Endothelial cell of hepatic sinusoid (primary cell): ENCODE measurements around the gene SHF.

Experiments
- in situ Hi-C: cut with HindIII; loops from 2 replicates; pipeline ENCODE4 v1.10.0; 2017; ENCODE audit warnings: low sequenced_read_pairs

SHF gene

DNA sequence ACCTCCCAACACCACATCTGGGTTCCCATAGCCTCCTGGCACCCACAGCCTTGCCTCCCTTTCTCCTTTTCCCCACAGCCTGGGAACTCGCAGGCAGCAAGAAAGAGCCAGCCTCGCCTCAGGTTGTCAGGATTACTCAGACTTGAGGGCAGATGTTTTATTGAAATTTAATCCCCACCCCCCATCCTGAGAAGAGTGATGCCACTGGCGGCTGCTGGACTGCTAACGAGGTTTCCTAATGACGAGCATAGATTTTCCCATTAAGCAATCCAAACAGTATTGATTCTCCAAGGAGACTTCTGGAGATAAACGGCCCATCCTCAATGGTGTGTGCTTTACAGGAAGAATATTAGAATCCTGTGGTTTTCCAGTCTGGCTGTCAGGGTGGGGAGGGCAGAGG, 13.7 kb downstream of the SHF start:
- in situ Hi-C loops = no loop called here

DNA sequence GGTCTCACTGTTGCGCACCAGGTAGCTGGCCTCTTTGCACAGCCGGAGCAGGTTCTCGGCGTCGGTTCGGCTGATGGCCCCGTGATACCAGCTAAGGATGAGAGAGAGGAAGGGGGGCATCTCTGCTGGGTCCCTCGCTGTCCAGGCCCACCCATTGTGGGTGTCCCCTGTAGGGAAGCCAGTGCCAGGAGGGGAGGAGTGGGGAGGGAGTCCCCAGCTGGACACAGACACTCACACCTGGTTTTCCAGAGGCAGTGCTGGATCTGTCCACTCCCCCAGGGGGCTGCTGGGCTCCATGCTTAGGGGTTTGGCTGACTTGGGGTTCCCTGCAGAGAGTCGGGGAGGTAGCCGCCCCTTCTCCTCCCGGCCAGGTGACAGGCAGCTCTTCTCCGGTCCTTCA, 15.9 kb downstream of the SHF start:
- in situ Hi-C loops = no loop called here

DNA sequence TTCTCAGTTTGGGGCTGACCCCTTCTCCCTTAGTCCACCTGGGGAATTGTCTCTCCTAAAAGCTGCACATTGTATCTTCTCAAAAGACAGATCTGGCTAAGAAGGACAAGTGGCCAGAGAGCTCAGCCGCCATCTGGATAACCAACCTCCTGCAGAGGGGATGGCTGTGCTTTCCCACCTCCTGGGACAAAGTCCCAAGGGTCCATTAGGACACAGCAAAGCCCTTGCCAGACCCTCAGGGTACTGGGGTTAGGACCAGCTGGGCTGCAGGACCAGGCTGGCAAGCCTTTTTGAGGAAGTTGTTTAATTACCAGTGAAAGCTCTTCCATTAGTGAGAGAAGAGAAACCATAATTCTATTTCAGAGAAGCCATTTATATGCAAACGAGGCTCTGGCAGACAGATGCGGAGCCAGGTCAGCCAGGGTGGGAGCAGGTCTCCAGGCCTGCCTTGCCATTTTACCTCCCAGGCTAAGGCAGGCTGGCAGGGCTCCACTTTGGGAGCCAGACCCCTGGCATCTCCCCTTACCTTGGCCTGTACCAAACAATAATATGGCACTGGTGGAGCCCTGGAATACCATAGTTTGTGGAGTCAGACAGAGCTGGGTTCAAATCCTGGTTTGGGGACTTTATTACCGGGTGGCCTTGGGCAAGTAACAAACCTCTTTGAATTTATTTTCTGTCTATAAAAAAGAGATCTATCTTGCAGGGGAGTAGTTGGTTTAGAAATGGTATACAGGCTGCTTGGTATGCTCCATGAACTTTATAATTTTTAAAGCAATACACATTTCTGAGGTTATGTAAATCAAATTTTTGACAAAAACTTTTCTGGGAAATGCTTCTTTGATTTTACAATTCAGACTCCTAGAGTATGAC, 17.9 kb downstream of the SHF start:
- in situ Hi-C loops = loop anchor here (10.0 kb wide), 1 partner anchor 285 kb away; no protein-coding TSS in a partner anchor

DNA sequence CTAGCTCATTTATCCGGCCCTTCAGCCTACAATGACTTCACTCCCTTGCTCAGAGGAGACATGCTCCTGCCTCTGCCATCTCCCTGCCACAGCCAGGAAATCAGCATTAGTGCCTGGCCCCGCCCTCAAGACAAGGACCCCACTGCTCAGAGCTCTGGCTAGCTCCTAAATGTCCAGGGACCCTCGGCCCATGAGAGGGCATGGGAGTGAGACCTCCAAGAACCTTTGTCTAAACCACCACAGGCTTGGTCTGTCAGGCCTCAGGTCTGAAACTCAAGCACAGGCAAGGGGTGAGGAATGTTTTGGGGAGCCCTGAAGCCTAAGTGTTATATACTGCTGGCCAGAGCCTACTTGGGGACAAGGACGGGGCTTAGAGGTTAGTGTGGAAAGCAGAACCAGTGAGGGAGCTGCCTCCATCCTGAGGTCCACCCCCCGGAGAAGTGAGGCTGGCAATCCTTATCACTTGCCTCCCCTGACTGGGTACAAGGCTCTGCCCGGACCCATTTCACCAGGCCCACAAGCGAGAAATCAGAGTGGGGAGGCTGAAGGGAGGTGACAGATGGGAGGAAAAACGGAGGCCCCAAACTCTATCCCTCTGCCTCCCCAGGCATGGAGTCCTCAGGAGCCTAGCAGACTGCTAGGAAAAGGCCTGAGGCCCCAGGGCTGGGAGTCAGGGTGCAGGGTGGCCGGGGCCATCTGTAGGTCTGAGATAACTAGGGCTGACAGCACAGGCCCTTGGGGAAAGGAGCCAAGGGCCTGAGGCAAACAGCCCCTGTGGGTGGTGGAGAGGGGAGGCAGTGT, 18.8 kb downstream of the SHF start:
- in situ Hi-C loops = loop anchor here (10.0 kb wide), 1 partner anchor 286 kb away; no protein-coding TSS in a partner anchor

DNA sequence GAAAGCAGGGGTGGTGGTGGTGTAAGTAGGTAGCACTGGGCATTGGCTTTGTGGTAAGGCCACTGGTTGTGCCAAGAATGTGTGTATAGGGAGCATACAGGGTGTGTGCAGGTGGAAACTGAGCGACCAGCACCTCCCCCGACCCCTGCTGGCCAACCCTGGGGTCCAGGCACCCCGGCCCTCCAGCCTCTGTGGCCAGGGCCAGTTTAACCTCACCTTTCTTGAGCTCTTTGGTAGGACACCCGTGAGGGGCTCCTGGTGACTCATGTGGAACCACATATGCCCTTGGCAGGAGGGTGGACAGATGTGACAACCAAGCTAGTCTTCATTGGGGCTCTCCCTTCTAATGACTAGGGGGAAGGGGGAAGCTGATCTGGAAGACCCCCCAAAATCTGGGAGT, 19.5 kb downstream of the SHF start:
- in situ Hi-C loops = loop anchor here (10.0 kb wide), 1 partner anchor 287 kb away; no protein-coding TSS in a partner anchor

DNA sequence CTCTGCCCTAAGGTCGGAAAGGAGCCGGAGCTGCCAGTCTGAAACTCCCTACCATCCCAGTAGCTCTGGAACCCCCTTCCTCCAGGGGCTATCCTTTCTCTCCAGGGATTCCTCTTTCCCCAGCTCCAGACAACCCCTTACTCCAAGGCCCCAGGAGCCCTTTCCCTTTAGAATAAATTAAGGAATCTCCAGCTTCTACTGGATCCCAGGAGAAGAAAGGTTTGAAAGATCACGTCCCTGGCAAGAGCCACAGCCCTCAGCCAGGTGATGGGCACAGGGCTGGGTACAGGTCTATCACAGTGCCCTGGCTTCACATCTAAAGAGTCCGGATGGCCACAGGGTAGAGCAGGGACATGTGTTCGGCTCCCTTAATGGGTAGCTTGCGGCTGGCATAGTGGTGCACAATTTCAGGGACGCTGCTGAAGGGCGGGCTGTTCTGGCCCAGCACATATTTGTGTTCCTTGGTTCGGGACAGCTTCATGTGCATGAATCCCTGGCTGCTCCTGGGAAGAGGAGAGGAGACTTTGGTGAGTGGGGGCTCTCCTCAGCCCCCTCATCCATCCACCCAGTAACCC, 20.0 kb downstream of the SHF start:
- in situ Hi-C loops = loop anchor here (10.0 kb wide), 1 partner anchor 287 kb away; no protein-coding TSS in a partner anchor

DNA sequence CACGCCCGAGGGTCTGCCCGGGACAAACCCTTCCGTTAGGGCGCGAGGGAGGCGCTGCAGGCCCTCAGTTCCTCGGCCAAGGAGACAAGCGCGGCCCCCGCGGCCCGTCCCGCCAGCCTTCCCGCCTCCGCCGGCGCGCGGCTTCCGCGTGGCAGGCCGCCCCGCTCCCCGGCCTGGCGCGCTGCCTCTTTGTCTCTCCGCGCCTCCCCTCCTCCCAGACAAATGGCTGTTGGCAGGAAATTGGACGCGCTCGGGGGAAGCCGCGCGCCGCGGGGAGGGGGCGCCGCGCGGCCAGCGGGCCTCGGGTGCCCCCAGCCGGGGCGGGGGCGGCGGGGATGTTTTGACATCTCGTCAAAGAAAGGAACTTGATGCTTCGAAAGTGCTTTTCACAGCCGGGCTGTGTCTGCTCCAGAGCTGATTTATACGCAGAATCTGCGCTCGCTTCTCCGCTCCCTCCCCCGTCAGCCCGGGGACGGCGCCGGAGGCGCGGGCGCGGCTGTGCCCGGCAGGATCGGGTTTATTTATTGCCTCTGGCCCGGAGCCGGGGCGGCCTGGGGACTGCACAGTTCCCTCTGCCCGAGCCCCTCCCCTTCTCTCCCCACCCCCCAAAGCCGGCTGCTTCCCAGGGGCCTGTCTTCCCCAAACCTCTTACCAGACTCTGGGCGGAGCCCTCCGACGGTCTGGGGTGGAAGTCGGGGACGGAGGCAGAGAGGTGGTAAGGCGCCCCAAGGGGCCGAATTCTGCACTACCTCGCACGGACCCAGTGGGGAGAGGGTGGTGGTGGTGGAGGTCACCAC, 20.7 kb downstream of the SHF start:
- in situ Hi-C loops = loop anchor here (10.0 kb wide), 1 partner anchor 288 kb away; no protein-coding TSS in a partner anchor

DNA sequence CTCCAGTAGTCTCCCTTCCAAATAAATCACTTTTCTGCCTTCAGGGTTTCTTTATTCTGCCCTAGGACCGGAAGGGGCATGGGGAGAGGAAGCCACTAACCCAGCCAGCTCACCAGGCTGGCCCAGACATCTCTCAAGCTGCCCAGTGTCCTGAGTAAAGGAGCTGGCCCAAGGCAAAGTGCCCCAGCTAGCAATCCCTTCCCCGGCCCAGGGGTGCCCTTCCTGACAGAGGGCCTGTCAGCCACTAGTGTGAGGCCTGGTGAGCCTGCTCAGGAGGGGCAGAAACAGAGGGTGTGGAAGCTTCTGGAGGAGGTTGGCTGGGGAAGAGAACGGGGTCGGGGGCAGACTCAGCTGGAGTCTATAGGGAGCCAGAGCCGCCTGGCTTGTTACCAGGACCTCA, 22.2 kb downstream of the SHF start:
- in situ Hi-C loops = loop anchor here (10.0 kb wide), 1 partner anchor 289 kb away; no protein-coding TSS in a partner anchor

DNA sequence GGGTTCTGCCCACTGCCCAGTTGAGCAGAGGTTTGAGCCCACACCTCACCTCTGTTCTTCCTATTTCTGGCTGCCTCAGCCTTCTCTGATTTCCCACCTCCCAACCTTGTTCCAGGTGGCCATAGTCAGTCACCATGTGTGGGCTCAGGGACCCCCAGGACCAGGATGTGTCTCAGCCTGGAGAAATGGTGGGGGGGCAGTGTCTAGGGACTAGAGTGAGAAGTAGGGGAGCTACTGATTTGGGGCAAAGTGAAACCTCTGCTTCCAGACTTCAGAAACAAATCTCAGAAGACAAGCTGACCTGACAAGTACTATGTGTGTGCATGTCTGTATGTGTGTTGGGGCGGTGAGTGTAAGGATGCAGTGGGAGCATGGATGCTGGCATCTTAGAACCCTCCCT, 22.9 kb downstream of the SHF start:
- in situ Hi-C loops = loop anchor here (5.0 to 10.0 kb wide), 2 partner anchors 37 to 290 kb away; no protein-coding TSS in a partner anchor

DNA sequence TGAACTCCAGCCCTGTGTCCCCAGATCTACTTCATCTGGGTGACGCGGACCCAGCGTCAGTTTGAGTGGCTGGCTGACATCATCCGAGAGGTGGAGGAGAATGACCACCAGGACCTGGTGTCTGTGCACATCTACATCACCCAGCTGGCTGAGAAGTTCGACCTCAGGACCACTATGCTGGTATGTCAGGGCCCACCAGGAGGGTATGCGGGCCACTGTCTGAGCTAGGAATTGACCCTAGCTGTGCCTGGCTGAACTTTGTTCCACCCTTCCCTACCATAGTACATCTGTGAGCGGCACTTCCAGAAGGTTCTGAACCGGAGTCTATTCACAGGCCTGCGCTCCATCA, 24.3 kb downstream of the SHF start:
- in situ Hi-C loops = loop anchor here (5.0 to 10.0 kb wide), 2 partner anchors 39 to 291 kb away; no protein-coding TSS in a partner anchor

DNA sequence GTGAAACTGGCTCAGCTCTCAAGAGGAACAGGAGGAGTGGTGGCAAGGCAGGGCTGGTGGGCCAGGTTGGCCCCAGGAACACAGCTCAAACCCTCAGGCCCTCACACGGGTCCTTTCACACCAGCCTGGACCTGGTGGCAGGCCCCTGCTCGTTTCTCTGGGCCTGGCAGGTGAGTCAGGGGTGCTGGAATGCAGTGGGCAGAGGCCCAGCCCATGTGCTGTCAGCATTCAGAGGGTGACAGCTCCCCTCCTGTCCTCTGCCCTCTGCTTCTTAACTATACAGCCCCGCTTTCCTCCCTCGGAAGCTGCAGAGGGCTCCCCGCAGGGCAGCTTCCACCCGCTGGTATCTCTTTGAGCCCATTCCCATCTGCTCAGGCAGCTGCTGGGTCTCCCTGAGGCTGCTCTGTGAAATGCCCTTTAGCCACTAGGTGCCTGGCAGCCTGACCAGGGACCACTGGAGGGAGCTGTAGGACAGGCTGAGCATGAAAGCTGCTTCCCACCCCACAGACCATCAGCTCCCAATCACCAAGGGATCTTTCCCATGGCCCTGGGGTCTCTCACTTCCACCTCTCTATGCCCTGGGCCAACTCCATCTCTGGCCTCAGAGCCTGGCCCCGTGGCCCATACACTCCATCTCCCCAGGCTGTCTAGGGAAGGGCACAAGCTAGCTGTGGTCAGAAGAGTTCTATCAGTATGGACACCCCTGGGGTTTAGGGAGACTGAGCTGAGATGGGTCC, 24.8 kb downstream of the SHF start:
- in situ Hi-C loops = loop anchor here (5.0 to 10.0 kb wide), 2 partner anchors 39 to 292 kb away; no protein-coding TSS in a partner anchor

DNA sequence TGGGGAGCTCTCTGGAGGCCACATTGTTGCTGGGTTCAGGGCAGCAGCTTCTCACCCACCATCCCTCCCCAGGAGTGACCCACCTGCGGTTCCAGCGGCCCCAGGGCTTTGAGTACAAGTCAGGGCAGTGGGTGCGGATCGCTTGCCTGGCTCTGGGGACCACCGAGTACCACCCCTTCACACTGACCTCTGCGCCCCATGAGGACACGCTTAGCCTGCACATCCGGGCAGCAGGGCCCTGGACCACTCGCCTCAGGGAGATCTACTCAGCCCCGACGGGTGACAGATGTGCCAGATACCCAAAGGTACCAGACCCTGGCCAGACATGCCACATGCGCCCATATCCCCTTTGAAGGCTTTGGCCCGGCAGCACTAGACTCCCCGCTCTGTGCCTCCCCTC, 26.1 kb downstream of the SHF start:
- in situ Hi-C loops = loop anchor here (5.0 to 10.0 kb wide), 2 partner anchors 41 to 293 kb away; no protein-coding TSS in a partner anchor

DNA sequence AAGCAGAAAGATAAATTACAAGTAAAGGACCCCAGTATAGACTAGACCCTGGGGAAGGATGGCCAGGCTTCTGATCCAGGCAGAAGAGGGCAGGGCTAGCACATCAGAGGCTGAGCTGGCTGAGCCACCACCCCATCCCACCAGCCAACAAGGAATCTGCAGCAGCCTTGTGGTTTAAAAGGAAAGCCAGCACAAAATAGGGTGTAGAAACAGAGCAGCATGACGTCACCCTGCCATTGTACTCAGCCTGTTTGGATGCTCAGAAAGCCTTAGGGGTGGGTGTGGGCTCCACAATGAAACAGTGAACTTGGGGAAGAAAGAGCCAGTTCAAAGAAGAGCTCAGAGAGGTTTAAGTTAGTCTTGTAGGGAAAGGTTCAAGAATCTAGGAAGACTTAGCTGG, 29.8 kb downstream of the SHF start:
- in situ Hi-C loops = no loop called here

DNA sequence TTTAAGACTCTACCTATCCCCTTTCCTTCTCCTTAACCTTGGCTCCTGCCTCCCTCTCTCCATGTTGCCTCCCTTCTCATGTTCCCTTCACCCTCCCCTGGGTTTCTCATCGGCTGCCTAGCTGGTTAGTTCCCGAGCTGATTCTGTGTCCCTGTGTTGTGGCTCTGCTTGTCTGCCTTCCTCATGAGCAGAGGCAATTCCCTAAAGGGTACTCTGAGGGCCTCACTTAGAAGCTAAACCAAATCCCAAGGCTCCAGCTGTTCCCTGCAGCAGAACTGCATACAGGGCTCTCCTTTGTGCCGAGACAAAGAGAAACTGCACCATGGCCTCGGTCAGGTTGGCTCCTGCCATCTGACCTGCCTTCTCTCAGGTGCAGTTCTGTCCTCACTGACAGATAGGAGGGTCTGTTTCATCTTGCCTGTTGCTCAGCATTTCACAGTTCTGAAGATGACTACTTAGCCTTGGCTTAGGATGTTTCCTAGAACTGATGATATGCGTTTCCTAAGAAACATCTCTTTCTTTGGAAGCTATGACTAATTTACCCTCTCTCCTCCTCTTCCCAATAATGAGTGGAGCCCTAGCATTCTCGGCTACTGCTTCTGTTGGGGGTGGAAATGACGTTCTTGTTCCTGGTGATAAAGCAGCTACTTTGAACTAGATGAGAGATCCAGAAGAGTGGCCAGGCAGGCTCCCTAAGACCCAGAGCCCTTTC, 30.9 kb downstream of the SHF start:
- in situ Hi-C loops = no loop called here

DNA sequence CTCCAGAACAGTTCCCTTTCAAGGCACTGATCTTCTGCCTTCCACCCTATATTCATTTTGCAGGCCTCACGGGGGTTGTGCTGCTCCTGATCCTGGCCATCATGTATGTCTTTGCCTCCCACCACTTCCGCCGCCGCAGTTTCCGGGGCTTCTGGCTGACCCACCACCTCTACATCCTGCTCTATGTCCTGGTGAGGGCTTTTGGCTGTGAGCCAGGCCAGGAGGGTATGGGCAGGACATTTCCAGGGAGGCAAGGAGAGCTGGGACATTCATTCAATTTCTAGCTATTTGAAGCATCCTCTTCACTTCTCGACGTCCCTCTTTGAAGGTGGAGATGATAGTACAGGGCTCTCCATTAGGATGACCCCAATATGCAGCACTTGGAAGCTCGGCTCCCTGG, 32.0 kb downstream of the SHF start:
- in situ Hi-C loops = no loop called here

DNA sequence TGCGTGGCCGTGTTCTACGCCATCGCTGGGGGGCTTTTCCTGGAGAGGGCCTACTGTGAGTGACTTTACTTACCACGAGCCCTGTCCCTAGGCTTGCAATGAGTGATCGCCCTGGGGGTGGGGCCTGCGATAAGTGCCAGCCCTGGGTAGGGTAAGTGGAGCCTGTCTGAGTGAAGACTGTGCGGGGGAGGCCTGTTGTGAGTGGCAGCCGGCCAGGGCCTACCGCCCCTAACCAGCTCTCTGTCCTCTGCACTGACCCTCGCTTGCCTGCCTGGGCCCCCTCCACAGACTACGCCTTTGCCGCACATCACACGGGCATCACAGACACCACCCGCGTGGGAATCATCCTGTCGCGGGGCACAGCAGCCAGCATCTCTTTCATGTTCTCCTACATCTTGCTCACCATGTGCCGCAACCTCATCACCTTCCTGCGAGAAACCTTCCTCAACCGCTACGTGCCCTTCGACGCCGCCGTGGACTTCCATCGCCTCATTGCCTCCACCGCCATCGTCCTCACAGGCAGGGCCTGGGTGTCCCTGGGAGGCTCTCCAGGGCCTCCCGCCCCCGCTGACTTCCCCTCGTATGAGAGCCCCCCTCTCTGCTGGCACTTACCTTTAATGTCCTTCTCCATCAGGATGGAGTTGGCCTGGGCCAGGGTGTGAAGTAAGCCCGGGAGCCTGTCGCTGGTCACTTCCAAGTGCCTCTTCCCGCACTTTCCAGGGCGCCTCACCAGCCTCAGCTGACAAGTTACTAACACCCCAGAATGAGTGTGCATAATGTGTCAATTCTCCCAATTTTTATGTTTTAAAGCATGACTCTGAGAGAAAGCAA, 35.6 kb downstream of the SHF start:
- in situ Hi-C loops = no loop called here

DNA sequence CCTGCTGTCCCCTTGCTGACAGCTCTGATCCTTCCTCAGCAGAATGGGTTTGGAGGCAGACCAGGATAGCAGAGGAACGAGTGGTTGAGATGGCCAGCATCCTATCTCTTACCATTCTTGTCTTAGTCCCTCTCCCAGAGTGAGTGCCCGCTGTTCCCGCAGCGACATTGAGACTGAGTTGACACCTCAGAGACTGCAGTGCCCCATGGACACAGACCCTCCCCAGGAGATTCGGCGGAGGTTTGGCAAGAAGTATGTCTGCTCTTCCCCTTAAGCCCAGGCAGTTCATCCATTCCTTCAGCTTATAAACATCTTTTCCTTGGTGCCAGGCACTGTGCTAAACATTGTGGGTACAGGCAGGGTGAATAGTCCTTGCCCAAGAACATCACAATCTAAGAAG, 36.8 kb downstream of the SHF start:
- in situ Hi-C loops = no loop called here

DNA sequence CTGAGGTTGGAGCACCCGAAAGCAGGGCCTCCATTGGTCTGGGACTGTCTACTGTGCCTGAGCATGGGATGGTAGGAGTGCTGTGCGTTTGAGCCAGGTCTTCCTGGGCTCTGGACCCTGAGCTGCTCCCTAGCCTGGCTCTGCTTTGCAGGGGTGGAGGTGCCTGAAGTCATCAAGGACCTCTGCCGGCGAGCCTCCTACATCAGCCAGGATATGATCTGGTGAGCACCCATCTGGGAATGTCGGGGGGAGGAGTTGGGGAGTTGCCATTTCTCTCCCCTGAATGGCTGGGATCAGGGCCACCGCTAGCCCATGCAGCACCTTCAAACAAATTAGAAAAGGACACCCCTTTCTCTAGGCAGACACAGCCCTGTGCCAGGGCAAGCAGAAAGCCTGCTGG, 37.3 kb downstream of the SHF start:
- in situ Hi-C loops = no loop called here
